ENCODE data around the gene ZNF324.
A peak's percentile ranks its signal among the peaks of the same experiment; 100 is the strongest.
"Not testable (repeated sequence)": the region's sequence is repeated elsewhere in the genome, so short reads cannot be mapped to it uniquely, and the experiment has no call there.

ZNF324 gene

DNA sequence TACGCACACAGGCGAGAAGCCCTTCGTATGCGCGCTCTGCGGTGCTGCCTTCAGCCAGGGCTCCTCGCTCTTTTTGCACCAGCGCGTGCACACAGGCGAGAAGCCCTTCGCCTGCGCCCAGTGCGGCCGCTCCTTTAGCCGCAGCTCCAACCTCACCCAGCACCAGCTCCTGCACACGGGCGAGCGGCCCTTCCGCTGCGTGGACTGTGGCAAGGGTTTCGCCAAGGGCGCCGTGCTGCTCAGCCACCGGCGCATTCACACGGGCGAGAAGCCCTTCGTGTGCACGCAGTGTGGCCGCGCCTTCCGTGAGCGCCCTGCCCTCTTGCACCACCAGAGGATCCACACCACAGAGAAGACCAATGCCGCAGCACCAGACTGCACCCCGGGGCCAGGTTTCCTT, 10.8 kb upstream of the ZNF324 start:
- TF ChIP-seq GATA1 (IDR thresholded peaks at IDR 0.05; ENCODE audit: low read depth, low read length), result no peak
- no peak for TF ChIP-seq POLR2A (IDR thresholded peaks at IDR 0.05; ENCODE audit: low read length)
- no peak for DNase-seq

DNA sequence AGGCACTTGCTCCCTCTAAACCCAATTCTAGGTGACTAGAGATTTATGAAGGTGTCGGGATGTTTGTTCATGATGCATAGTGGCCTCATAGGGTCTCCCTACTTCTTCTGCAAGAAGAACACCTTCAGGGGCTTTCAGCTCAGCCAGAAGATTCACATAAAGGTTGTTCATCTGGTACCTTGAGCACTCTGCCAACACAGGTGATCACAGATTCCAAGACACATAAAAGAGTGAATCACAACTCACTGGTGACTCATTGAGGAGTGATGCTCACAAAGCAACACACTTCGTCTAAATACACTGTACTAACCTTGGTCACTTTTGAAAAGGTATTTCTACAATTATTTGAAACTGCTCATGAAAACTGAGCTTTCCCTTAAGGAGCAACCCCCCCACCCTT, 6.8 kb upstream of the ZNF324 start:
- DNase-seq, result no peak
- TF ChIP-seq GATA1 (IDR thresholded peaks at IDR 0.05; ENCODE audit: low read depth, low read length) (no peak), POLR2A (IDR thresholded peaks at IDR 0.05; ENCODE audit: low read length) (no peak)

DNA sequence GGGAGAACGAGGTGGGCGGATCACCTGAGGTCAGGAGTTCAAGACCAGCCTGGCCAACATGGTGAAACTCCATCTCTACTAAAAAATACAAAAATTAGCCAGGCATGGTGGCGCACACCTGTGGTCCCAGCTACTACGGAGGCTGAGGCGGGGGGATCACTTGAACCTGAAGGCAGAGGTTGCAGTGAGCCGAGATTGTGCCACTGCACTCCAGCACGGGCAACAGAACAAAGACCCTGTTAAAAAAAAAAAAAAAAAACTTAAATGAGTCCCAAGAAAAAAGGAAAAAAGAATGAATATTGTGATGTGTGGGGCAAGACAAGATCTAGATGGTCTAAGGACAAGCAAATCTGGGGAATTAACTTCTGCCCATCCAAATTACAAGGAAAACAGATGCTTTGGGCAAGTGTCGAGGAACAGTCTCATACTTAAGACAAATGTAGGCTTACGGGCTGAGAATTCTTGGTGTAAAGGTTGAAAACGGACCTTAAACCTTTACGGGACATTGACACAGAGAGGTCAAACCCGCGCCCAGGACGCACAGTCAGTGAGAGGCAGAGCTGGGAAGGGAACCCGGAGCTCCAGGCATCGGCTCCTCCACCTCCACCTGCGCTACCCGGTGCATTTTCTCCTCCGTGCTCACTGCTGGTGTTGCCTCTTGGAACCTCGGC, 656 bp upstream of the ZNF324 start:
- TF ChIP-seq POLR2A (IDR thresholded peaks at IDR 0.05; ENCODE audit: low read length) (no peak), GATA1 (IDR thresholded peaks at IDR 0.05; ENCODE audit: low read depth, low read length) (no peak)
- DNase-seq, result no peak

DNA sequence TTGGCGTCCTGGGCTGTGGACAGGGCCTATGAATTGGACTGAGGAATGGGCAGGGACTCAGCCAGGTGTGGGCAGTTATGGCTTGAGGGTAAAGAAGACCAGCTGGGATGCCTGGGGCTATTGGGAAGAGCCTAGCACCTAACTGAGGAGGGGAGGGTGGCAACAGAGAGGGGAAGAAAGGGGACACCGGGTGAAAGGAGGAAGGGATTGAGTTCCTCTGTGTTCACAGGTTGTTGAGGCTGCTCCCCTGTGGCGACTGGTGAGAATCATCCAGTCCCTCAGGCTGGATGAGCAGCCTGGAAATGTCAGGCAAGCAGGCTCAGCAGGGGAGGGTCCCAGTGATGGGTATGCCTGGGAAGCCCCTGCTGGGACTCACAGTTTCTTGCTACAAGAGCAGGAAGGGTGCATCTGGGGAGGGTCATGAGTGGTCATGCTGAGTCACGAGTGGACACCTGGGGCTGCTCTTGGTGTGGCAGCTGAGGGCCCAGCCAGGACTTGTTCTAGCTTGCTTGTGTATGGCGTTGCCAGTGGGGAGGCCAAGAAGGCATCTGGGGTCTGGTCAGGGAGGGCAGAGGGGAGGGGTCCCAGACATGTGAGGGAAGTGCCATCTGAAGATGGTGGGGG, 1.4 kb downstream of the ZNF324 start:
- TF ChIP-seq GATA1 (IDR thresholded peaks at IDR 0.05; ENCODE audit: low read depth, low read length), result no peak
- no peak for TF ChIP-seq POLR2A (IDR thresholded peaks at IDR 0.05; ENCODE audit: low read length)
- DNase-seq, result no peak

DNA sequence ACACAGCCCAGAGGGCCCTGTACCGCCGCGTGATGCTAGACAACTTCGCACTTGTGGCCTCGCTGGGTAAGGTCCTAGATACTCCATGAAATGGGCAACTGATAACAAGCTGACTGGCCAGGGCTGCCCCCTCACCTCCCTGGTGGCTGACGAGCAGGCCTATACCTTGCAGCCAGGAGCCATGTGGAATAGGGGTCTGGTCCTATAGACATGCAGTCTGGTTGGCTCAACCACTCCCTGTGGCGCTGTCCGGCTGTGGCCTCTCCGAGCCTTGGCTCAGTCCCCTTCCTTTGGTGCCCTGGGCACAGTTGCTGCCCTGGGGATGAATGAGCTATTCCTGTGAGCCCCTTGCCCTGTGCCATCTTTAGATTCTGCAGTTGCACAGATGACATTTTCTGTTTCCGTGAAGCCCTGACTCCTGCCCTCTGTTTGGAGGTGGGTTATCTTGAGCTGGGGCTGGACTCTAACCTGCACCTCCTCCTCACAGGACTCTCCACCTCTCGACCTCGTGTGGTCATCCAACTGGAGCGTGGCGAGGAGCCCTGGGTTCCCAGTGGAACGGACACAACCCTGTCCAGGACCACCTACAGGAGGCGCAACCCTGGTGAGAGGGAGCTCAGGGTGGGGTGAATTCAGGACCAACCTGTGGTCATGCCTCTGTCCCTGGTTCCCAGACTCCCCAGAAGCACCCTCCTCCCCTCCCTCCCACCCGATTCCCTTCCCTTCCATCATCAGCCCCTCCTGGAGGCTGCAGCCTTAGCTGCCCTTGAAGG, 2.5 kb downstream of the ZNF324 start:
- DNase-seq, result no peak

DNA sequence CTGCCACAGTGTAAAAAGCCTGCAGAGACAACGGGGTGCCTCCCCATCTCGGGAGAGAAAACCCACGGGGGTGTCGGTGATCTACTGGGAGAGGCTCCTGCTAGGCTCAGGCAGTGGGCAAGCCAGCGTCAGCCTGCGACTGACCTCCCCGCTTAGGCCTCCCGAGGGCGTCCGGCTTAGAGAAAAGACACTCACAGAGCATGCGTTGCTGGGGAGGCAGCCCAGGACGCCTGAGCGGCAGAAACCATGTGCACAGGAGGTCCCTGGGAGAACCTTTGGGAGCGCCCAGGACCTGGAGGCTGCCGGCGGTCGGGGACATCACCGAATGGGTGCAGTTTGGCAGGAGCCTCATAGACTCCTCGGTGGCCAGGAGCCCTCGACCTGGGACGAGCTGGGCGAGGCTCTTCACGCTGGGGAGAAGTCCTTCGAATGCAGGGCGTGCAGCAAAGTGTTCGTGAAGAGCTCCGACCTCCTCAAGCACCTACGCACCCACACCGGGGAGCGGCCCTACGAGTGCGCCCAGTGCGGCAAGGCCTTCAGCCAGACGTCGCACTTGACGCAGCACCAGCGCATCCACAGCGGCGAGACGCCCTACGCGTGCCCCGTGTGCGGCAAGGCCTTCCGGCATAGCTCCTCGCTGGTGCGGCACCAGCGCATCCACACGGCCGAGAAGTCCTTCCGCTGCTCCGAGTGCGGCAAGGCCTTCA, 4.1 kb downstream of the ZNF324 start:
- DNase-seq, result not testable (repeated sequence)

More for the DNA sequence above, 2.5 kb downstream of the ZNF324 start:
- TF ChIP-seq POLR2A (IDR thresholded peaks at IDR 0.05; ENCODE audit: low read length) (no peak), GATA1 (IDR thresholded peaks at IDR 0.05; ENCODE audit: low read depth, low read length) (no peak)

DNA sequence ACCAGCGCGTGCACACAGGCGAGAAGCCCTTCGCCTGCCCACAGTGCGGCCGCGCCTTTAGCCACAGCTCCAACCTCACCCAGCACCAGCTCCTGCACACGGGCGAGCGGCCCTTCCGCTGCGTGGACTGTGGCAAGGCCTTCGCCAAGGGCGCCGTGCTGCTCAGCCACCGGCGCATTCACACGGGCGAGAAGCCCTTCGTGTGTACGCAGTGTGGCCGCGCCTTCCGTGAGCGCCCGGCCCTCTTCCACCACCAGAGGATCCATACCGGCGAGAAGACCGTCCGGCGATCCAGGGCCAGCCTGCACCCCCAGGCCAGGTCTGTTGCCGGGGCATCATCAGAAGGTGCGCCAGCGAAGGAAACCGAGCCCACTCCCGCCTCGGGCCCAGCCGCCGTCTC, 4.9 kb downstream of the ZNF324 start:
- no peak for DNase-seq
- no peak for TF ChIP-seq POLR2A (IDR thresholded peaks at IDR 0.05; ENCODE audit: low read length)
- TF ChIP-seq GATA1 (IDR thresholded peaks at IDR 0.05; ENCODE audit: low read depth, low read length), result no peak

DNA sequence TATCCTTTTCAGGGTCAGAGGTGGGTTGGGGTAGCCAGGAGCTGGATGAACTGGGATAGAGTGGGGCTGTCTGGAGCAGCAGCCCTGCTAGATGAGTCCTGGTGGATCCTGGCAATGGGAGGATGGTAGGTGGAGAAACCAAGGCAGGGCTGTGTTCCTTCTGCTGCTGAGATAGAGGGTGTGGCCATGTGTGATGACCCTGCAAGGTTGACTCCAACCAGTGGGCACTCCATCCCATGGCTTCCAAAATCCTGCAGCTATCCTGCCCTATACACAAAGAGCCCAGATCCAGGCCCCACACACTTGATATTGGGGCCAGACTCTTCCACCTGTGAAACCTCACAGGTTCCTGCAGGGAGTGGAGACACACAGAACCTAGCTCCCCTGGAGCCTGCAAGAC, 6.9 kb downstream of the ZNF324 start:
- DNase-seq, result no peak
- TF ChIP-seq GATA1 (IDR thresholded peaks at IDR 0.05; ENCODE audit: low read depth, low read length), result no peak
- TF ChIP-seq POLR2A (IDR thresholded peaks at IDR 0.05; ENCODE audit: low read length), result peak; percentile 25

DNA sequence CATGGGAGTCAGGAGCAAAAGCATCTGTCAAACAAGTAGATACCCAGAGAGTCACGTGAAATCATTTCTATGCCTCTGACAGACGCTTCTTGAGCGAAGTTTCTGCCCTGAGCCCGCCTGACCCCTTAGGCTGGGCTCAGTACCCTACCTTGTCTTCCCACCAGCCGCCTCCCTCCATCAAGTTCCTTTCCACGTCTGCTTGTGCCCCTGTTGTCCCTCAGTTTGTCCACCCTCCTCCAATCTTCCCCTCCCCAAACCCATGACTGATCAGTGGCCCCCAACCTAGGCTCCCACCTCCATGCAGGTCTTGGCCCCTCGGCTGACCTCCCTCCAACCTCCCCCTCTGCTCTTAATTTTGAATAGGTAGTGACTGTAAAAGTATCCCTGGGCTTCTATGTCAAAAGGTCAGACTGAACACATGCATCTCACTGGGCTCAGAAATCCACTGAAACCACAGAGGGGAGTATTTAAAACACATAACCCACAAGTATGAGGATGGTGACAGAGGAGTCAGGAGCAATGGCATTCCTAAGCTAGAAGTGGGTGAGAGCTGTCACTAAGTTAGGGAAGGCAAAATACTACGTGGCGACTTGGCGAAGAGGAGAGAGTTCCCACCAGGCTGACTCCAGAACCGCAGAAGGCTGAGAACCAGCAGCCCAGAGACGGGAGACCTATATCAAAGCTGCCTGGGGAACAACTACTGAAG, 7.6 kb downstream of the ZNF324 start:
- TF ChIP-seq POLR2A (IDR thresholded peaks at IDR 0.05; ENCODE audit: low read length), result no peak
- no peak for TF ChIP-seq GATA1 (IDR thresholded peaks at IDR 0.05; ENCODE audit: low read depth, low read length)
- no peak for DNase-seq

DNA sequence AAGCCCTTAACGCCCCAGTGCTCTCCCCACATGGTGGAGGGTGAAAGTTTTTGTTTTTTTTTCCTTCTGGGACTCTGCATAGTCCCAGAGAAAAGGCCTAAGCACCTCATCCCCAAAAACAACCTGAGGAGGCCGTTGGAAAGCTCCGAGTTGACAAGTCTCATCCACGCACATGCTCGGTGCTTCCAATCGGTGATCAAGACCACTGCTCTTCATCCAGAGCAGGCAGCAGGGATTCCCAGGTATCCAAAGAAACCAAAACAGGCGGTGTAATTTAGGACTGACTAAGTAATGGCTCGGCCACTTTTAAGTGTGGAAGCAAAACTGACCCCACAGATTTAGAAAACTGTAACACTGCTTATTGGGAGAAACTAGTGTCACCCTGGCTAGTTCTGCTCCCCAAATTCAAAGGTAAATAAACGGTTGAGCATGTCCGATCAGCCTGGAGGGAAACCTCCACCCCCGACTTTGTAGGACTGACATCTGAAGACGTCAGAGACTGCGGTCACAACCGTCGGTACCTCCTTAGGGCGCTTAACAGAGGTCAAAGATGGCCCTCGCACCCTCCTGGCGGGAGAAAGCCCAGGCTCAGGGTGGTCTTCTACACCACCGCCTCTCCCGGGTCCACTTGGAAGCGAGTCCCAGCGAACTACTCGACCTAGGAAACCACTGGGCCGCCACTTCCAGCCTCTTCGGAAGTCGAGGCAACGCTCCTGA, 8.3 kb downstream of the ZNF324 start:
- no peak for DNase-seq
- TF ChIP-seq GATA1 (IDR thresholded peaks at IDR 0.05; ENCODE audit: low read depth, low read length) (no peak), POLR2A (IDR thresholded peaks at IDR 0.05; ENCODE audit: low read length) (no peak)

DNA sequence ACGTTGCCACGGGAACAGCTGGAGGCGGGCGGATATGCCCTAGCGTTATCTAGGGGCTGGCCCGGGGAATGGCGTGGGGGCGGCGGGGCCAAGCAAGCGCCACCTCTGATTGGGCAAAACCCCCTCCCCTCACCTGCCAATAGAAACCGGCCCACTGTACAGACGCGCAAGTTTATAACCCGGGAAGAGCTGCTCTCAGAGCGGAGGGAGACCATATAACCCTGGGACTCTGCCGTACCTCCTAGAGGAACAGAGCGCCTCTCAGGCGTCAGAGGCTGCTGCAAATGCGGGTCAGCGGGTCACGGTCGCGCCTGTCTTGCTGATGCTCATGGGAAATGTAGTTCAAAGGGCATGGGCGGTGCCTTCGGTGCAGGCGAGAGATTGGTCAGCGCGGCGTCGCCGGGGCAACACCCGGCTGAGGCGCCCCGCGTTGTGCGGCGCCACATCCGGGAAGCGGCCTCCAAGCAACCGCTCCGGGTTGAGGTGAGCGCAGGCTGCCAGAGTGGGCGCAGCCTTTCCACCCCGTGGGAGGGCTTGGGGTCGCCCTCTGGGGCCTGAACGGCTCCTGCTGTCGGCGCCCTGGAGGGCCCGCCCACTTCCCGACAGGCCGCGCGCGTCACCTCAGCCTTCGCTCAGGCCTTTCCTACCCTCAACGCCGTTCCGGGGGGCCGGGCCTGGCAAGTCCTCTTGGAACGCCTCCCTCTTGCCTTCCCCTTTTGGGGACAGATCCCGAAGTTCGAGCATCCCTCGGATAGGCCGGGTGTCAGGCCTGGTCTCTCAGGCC, 9.0 kb downstream of the ZNF324 start, which contains the start of gene ZNF446:
Gene ZNF446 (plus strand): TSS at position 639 of the 784 bp plus-strand sequence. CDS start 867 bp downstream, outside the sequence.
- peak; percentile 97 for DNase-seq
- TF ChIP-seq GATA1 (IDR thresholded peaks at IDR 0.05; ENCODE audit: low read depth, low read length), result no peak
- peak; percentile 84 for TF ChIP-seq POLR2A (IDR thresholded peaks at IDR 0.05; ENCODE audit: low read length)

DNA sequence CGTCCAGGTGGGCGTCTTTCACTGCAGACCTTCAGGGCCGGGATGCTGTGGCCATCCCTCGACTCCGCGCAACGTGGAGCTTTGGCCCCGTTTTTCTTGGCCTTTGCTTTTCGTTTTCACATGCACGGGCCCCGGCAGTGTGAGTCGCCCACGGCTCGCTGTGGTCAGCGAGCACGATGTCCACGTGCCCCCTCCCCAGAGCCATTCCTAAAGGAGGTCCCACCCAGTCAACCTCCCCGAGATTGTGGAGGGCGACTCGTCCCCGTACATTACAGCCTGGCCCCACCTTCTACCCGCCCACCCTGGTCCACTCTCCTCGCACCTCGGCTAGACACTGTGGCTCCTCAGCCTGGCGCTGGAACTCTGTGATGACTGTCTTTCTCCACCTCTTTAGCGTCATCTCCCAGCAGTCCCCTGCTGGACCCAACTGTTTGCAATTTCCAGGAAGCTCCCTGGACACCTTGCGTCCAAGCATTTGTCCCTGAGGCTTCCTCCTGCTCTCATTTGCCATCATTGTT, 9.7 kb downstream of the ZNF324 start:
- TF ChIP-seq POLR2A (IDR thresholded peaks at IDR 0.05; ENCODE audit: low read length) (no peak), GATA1 (IDR thresholded peaks at IDR 0.05; ENCODE audit: low read depth, low read length) (no peak)
- DNase-seq, result no peak
